ENCODE measurements around the gene LGALS12. TPM values are rescaled to one million over a fixed set of nuclear protein-coding genes. Genes with fewer than 3 reads are reported as not detected.
A peak's percentile ranks its signal among the peaks of the same experiment; 100 is the strongest.

LGALS12 gene
- total and polyA plus RNA-seq, 9 donors, result 0.14 to 0.40 (median 0.25) TPM

DNA sequence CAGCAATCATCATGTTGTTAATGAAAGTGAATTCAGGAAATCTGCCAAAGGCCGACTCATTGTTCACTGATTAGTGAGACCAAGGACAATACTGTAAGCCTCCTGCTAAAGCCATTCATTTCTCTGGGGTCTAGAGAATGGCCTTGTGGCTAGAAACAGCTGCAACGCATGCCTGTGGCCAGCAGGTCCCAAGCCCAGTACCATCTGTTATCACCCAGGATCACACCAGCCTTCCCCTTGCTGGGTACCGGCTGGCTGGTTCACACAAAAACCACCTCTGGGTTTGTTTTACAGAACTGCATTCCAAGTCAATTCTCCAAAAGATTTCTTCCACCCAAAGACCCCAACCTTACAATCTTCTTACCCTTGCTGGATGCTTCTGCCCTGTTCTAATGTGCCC is 16.0 kb upstream of the LGALS12 start:
- 35% methylated on average over 2 of the region's 3 CpGs for WGBS (ENCODE audit: insufficient coverage)
- Histone ChIP-seq H3K4me3 (ENCODE audit: low read length) (no peak overlapping the region), H3K27me3 (ENCODE audit: control insufficient read depth, insufficient read depth, low read length) (peaks cover 8% of the 10 kb centered on the region), H3K27ac (ENCODE audit: low read length) (peak overlapping the region; percentile 73), H3K36me3 (ENCODE audit: control insufficient read depth, insufficient read depth, low read length) (no peaks in the 10 kb centered on the region), H3K9me3 (replicated peaks; ENCODE audit: control insufficient read depth, low read depth, low read length) (peaks cover 2% of the 10 kb centered on the region), H3K4me1 (ENCODE audit: control insufficient read depth, insufficient read depth, low read length) (peaks cover 19% of the 10 kb centered on the region)
- peak; percentile 43 for DNase-seq

- H3K27me3 ChIP-seq (ENCODE audit: control insufficient read depth, insufficient read depth, low read length), result peaks cover 10% of the 10 kb centered on the region
- peak within 1 kb of the TSS; percentile 54 for H3K4me3 ChIP-seq (ENCODE audit: low read length)
- DNase-seq, result peak; percentile 59
- H3K36me3 ChIP-seq (ENCODE audit: control insufficient read depth, insufficient read depth, low read length), result no peaks in the 10 kb centered on the region
- WGBS (ENCODE audit: insufficient coverage), result under 1% methylated on average over 46 of the region's 60 CpGs
- H3K27ac ChIP-seq (ENCODE audit: low read length), result peak within 1 kb of the TSS; percentile 76
- peaks cover 25% of the 10 kb centered on the region for H3K4me1 ChIP-seq (ENCODE audit: control insufficient read depth, insufficient read depth, low read length)
- peaks cover 2% of the 10 kb centered on the region for H3K9me3 ChIP-seq (replicated peaks; ENCODE audit: control insufficient read depth, low read depth, low read length)
Observed at GRCh38 chr11:63490551-63491239, 15.2 kb upstream of the LGALS12 start, which contains the start of gene PLAAT5. PLAAT5 (minus strand) TSS chr11:63491167; CDS start chr11:63491034, 133 bp downstream.

- WGBS (ENCODE audit: insufficient coverage), result 0% methylated on average over 10 of the region's 13 CpGs
- DNase-seq, result no peak
- H3K4me3 ChIP-seq (ENCODE audit: low read length), result peak overlapping the region; percentile 54
- peaks cover 27% of the 10 kb centered on the region for H3K4me1 ChIP-seq (ENCODE audit: control insufficient read depth, insufficient read depth, low read length)
- H3K36me3 ChIP-seq (ENCODE audit: control insufficient read depth, insufficient read depth, low read length), result no peaks in the 10 kb centered on the region
- no peaks in the 10 kb centered on the region for H3K9me3 ChIP-seq (replicated peaks; ENCODE audit: control insufficient read depth, low read depth, low read length)
- H3K27me3 ChIP-seq (ENCODE audit: control insufficient read depth, insufficient read depth, low read length), result peaks cover 10% of the 10 kb centered on the region
- peak overlapping the region; percentile 76 for H3K27ac ChIP-seq (ENCODE audit: low read length)
Observed at GRCh38 chr11:63491240-63491587, 14.7 kb upstream of the LGALS12 start.

GRCh38 chr11:63491636-63492372 is 14.1 kb upstream of the LGALS12 start:
- Histone ChIP-seq H3K27ac (ENCODE audit: low read length) (peak overlapping the region; percentile 76), H3K27me3 (ENCODE audit: control insufficient read depth, insufficient read depth, low read length) (peaks cover 10% of the 10 kb centered on the region), H3K36me3 (ENCODE audit: control insufficient read depth, insufficient read depth, low read length) (no peaks in the 10 kb centered on the region), H3K9me3 (replicated peaks; ENCODE audit: control insufficient read depth, low read depth, low read length) (no peaks in the 10 kb centered on the region), H3K4me1 (ENCODE audit: control insufficient read depth, insufficient read depth, low read length) (peaks cover 27% of the 10 kb centered on the region), H3K4me3 (ENCODE audit: low read length) (peak overlapping the region; percentile 54)
- WGBS (ENCODE audit: insufficient coverage), result 87% methylated on average over 3 of the region's 11 CpGs
- no peak for DNase-seq

DNA sequence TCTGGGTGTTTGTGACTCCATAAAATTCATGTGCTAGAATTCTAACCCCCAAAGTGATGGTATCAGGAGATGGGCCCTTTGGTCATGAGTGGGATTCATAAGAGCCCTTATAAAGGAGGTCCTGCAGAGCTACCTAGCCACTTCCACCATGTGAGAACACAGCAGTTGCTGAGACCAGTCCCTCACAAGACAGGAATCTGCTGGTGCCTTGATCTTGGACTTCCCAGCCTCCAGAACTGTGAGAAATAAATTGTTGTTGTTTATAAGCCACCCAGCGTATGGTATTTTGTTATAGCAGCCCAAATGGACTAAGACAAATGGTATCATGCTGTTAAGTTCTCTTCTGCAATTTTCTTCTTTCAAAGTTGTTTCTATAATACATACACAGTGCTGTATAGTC is 13.4 kb upstream of the LGALS12 start:
- no CpG with 5 or more reads among the region's 1 CpG for WGBS (ENCODE audit: insufficient coverage)
- DNase-seq, result no peak
- peaks cover 10% of the 10 kb centered on the region for H3K27me3 ChIP-seq (ENCODE audit: control insufficient read depth, insufficient read depth, low read length)
- no peak overlapping the region for H3K27ac ChIP-seq (ENCODE audit: low read length)
- no peak overlapping the region for H3K4me3 ChIP-seq (ENCODE audit: low read length)
- no peaks in the 10 kb centered on the region for H3K9me3 ChIP-seq (replicated peaks; ENCODE audit: control insufficient read depth, low read depth, low read length)
- H3K36me3 ChIP-seq (ENCODE audit: control insufficient read depth, insufficient read depth, low read length), result no peaks in the 10 kb centered on the region
- H3K4me1 ChIP-seq (ENCODE audit: control insufficient read depth, insufficient read depth, low read length), result peaks cover 27% of the 10 kb centered on the region

GRCh38 chr11:63493127-63493526 is 12.8 kb upstream of the LGALS12 start:
- Histone ChIP-seq H3K27me3 (ENCODE audit: control insufficient read depth, insufficient read depth, low read length) (peaks cover 10% of the 10 kb centered on the region), H3K27ac (ENCODE audit: low read length) (no peak overlapping the region), H3K9me3 (replicated peaks; ENCODE audit: control insufficient read depth, low read depth, low read length) (no peaks in the 10 kb centered on the region), H3K4me3 (ENCODE audit: low read length) (no peak overlapping the region), H3K36me3 (ENCODE audit: control insufficient read depth, insufficient read depth, low read length) (no peaks in the 10 kb centered on the region), H3K4me1 (ENCODE audit: control insufficient read depth, insufficient read depth, low read length) (peaks cover 27% of the 10 kb centered on the region)
- no CpG with 5 or more reads among the region's 1 CpG for WGBS (ENCODE audit: insufficient coverage)
- DNase-seq, result no peak

GRCh38 chr11:63494975-63495374 is 10.9 kb upstream of the LGALS12 start:
- H3K27ac ChIP-seq (ENCODE audit: low read length), result peak overlapping the region; percentile 79
- peaks cover 25% of the 10 kb centered on the region for H3K4me1 ChIP-seq (ENCODE audit: control insufficient read depth, insufficient read depth, low read length)
- H3K27me3 ChIP-seq (ENCODE audit: control insufficient read depth, insufficient read depth, low read length), result peaks cover 8% of the 10 kb centered on the region
- H3K4me3 ChIP-seq (ENCODE audit: low read length), result no peak overlapping the region
- no peaks in the 10 kb centered on the region for H3K36me3 ChIP-seq (ENCODE audit: control insufficient read depth, insufficient read depth, low read length)
- DNase-seq, result peak; percentile 63
- H3K9me3 ChIP-seq (replicated peaks; ENCODE audit: control insufficient read depth, low read depth, low read length), result no peaks in the 10 kb centered on the region
- 67% methylated on average over 2 of the region's 6 CpGs for WGBS (ENCODE audit: insufficient coverage)

- DNase-seq, result no peak
- no peak overlapping the region for H3K27ac ChIP-seq (ENCODE audit: low read length)
- peaks cover 2% of the 10 kb centered on the region for H3K27me3 ChIP-seq (ENCODE audit: control insufficient read depth, insufficient read depth, low read length)
- WGBS (ENCODE audit: insufficient coverage), result no CpG with 5 or more reads among the region's 4 CpGs
- H3K36me3 ChIP-seq (ENCODE audit: control insufficient read depth, insufficient read depth, low read length), result no peaks in the 10 kb centered on the region
- H3K4me1 ChIP-seq (ENCODE audit: control insufficient read depth, insufficient read depth, low read length), result peaks cover 11% of the 10 kb centered on the region
- H3K4me3 ChIP-seq (ENCODE audit: low read length), result no peak overlapping the region
- peaks cover 6% of the 10 kb centered on the region for H3K9me3 ChIP-seq (replicated peaks; ENCODE audit: control insufficient read depth, low read depth, low read length)
Observed at GRCh38 chr11:63499874-63500273, 6.0 kb upstream of the LGALS12 start.

DNA sequence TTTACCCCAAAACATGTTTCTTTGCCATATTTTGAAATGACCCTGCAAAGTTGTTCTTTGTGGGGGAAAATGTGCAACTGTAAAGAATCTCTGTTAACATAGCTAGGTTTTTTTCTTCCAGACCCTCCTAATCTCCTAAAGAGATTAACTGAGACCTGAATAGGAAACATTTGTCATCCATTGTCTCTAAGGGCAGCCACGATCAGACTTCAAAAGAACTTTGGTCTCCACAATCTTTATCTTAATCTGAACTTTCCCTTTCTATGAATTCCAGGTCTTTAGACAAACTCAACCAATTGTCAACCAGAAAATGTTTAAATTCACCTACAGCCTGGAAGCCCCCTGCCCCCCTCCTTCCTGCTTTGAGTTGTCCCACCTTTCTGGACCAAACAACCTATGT is 4.6 kb upstream of the LGALS12 start:
- DNase-seq, result no peak
- no peak overlapping the region for H3K4me3 ChIP-seq (ENCODE audit: low read length)
- peaks cover 6% of the 10 kb centered on the region for H3K9me3 ChIP-seq (replicated peaks; ENCODE audit: control insufficient read depth, low read depth, low read length)
- H3K27me3 ChIP-seq (ENCODE audit: control insufficient read depth, insufficient read depth, low read length), result no peaks in the 10 kb centered on the region
- no peaks in the 10 kb centered on the region for H3K36me3 ChIP-seq (ENCODE audit: control insufficient read depth, insufficient read depth, low read length)
- H3K27ac ChIP-seq (ENCODE audit: low read length), result no peak overlapping the region
- WGBS (ENCODE audit: insufficient coverage), result 67% methylated on average over 1 of the region's 1 CpG
- H3K4me1 ChIP-seq (ENCODE audit: control insufficient read depth, insufficient read depth, low read length), result peaks cover 12% of the 10 kb centered on the region

- Histone ChIP-seq H3K4me3 (ENCODE audit: low read length) (no peak overlapping the region), H3K27me3 (ENCODE audit: control insufficient read depth, insufficient read depth, low read length) (no peaks in the 10 kb centered on the region), H3K27ac (ENCODE audit: low read length) (no peak overlapping the region), H3K4me1 (ENCODE audit: control insufficient read depth, insufficient read depth, low read length) (peaks cover 15% of the 10 kb centered on the region), H3K36me3 (ENCODE audit: control insufficient read depth, insufficient read depth, low read length) (no peaks in the 10 kb centered on the region), H3K9me3 (replicated peaks; ENCODE audit: control insufficient read depth, low read depth, low read length) (peaks cover 6% of the 10 kb centered on the region)
- no CpG with 5 or more reads among the region's 2 CpGs for WGBS (ENCODE audit: insufficient coverage)
- no peak for DNase-seq
Observed at GRCh38 chr11:63502252-63502820, 3.5 kb upstream of the LGALS12 start.
